SJCRH30 (cell line): ENCODE data around the gene GABRG3. TPM values are rescaled to one million over a fixed set of nuclear protein-coding genes. Genes with fewer than 3 reads are reported as not detected.

Experiments
- DNase-seq, 2 experiments: peaks; one replicate each; pipeline ENCODE4 v3.0.0-alpha.2; 2015 to 2020
- H3K27ac ChIP-seq: fragments of 250-450 bp; sonication (Bioruptor Pico); 2 replicates; pipeline ENCODE4 v1.5.1; 2020; ENCODE audit warnings: mild to moderate bottlenecking, moderate library complexity
- H3K27me3 ChIP-seq: fragments of 250-450 bp; sonication (Bioruptor Pico); 2 replicates; pipeline ENCODE4 v1.5.1; 2020; ENCODE audit warnings: mild to moderate bottlenecking, moderate library complexity
- H3K36me3 ChIP-seq: fragments of 250-450 bp; sonication (Bioruptor Pico); 2 replicates; pipeline ENCODE4 v1.5.1; 2020; ENCODE audit warnings: mild to moderate bottlenecking, moderate library complexity
- H3K4me1 ChIP-seq: fragments of 250-450 bp; sonication (Bioruptor Pico); 2 replicates; pipeline ENCODE4 v1.5.1; 2020; ENCODE audit warnings: mild to moderate bottlenecking, moderate library complexity
- H3K4me3 ChIP-seq: fragments of 250-450 bp; sonication (Bioruptor Pico); 2 replicates; pipeline ENCODE4 v1.5.1; 2020; ENCODE audit warnings: mild to moderate bottlenecking, moderate library complexity
- H3K9me3 ChIP-seq: fragments of 250-450 bp; sonication (Bioruptor Pico); replicated peaks from 2 replicates; pipeline ENCODE4 v1.5.1; 2020; ENCODE audit warnings: mild to moderate bottlenecking, moderate library complexity
- total RNA-seq: library from RNA; depleted of rRNA; stranded (reverse); fragments of >200 nt; shearing (Covaris generic); gene quantifications from 2 replicates; pipeline ENCODE4 v1.2.3, GENCODE V29; 2014

The GABRG3 gene
- total RNA-seq, 1 experiment from 2014 or later: 4.5 TPM

DNA sequence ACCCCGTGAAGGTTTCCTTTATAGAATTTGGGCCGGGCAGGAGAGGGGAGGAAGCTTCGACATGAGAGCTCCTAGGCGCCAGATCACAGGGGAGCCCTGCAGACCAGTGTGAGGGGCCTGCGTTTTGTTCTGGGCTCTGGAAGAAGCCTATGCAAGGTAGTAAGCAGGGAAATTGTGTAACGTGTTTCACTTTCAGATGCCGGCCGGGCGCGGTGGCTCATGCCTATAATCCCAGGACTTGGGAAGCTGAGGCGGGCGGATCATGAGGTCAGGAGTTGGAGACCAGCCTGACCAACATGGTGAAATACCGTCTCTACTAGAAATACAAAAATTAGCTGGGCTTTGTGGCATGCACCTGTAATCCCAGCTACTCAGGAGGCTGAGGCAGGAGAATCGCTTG, 65.2 kb downstream of the GABRG3 start:
- H3K4me3 ChIP-seq: no peak overlapping the region
- no peaks in the 10 kb centered on the region for H3K4me1 ChIP-seq
- H3K36me3 ChIP-seq: no peaks in the 10 kb centered on the region
- no peaks in the 10 kb centered on the region for H3K9me3 ChIP-seq
- no peaks in the 10 kb centered on the region for H3K27me3 ChIP-seq
- DNase-seq: no peak
- H3K27ac ChIP-seq: no peak overlapping the region

DNA sequence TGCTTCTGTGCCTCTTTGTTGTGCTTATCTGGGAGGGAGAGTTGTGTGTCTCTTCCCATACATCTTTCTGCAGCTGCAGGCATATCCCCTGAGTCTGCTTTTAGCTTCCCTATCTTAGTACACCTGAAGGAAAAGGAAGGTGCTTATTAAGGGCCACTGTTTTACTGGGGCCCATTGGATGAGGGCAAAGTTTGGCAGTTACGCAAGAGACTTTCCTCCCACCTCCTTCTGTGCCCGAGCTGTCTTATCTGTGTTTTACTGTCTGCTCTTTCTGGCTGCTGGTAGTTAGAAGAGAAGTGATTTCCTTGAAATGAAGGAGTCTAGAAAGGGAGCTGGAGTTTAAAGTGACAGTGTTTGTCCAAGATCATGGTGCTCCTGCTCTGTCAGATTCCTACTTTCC, 66.5 kb downstream of the GABRG3 start:
- H3K9me3 ChIP-seq: no peaks in the 10 kb centered on the region
- no peaks in the 10 kb centered on the region for H3K36me3 ChIP-seq
- 0 out of 2 replicates have a peak, but pooled peaks cover 3% of the 10 kb centered on the region for H3K27me3 ChIP-seq
- no peak for DNase-seq
- H3K4me1 ChIP-seq: no peaks in the 10 kb centered on the region
- H3K4me3 ChIP-seq: no peak overlapping the region
- H3K27ac ChIP-seq: no peak overlapping the region

DNA sequence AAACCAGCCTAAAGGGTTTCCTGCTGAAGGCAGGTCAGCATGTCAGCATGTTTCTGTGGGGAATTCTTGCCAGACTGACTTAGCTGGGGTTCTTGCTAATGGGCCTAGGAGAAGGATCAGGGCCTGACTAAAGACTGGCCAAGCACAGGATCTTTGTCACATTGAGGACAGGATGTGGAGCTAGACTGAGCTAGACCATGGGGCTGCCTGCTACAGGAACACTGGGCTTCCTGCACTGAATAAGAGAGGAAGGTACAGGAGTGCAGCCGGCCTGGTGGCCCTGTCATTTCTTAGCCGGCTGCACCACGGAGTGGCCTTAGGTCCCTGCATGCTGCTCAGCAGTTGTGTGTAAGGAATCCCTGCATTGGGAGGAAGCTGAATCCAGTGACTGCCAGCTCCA, 68.2 kb downstream of the GABRG3 start:
- Histone ChIP-seq H3K27me3 (0 out of 2 replicates have a peak, but pooled peaks cover 3% of the 10 kb centered on the region), H3K9me3 (no peaks in the 10 kb centered on the region), H3K4me1 (no peaks in the 10 kb centered on the region), H3K36me3 (no peaks in the 10 kb centered on the region), H3K4me3 (no peak overlapping the region), H3K27ac (no peak overlapping the region)
- no peak for DNase-seq

DNA sequence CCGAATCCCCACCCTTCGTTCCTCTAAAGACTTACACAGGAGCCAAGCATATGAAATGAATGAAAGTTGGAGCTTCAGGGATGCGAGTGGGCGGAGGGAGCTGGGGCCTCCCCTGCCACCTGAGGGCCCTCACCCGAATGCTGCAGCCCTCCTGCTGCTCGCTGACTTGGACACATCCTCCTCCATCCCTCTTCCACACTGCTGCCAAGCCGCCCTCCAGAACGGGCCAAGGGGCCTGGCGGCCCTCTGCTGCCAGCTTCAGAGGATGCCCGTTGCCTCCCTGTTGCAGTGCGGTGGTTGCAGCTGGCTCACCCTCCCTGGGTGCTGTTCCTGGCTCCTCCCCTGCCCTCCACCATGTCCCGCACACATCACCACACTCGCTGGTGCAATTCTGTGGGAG, 71.2 kb downstream of the GABRG3 start:
- H3K4me3 ChIP-seq: no peak overlapping the region
- 0 out of 2 replicates have a peak, but pooled peaks cover 3% of the 10 kb centered on the region for H3K27me3 ChIP-seq
- no peak overlapping the region for H3K27ac ChIP-seq
- H3K36me3 ChIP-seq: no peaks in the 10 kb centered on the region
- DNase-seq: no peak
- no peaks in the 10 kb centered on the region for H3K4me1 ChIP-seq
- no peaks in the 10 kb centered on the region for H3K9me3 ChIP-seq

DNA sequence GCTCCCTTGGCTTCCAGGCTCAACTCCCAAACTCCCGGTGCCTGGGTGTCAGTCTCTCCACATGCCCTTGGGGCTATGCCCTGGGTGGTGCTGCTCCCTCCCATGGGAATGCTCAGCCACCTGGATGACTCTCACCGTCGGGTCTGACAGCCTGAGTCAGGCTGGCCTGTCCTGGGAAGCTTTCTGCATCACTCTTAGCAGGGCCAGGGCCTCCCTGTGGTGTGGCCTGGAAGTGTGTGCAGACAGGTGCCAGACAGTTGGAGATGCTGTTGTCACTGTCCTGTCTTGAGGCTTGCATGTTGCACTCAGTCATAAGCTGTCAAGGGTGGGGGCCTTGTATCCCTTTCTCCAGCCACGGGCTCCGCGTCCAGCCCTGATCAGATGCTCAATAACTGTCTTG, 71.7 kb downstream of the GABRG3 start:
- no peak overlapping the region for H3K4me3 ChIP-seq
- no peaks in the 10 kb centered on the region for H3K4me1 ChIP-seq
- H3K36me3 ChIP-seq: no peaks in the 10 kb centered on the region
- no peaks in the 10 kb centered on the region for H3K9me3 ChIP-seq
- H3K27ac ChIP-seq: no peak overlapping the region
- 0 out of 2 replicates have a peak, but pooled peaks cover 3% of the 10 kb centered on the region for H3K27me3 ChIP-seq
- DNase-seq: no peak

DNA sequence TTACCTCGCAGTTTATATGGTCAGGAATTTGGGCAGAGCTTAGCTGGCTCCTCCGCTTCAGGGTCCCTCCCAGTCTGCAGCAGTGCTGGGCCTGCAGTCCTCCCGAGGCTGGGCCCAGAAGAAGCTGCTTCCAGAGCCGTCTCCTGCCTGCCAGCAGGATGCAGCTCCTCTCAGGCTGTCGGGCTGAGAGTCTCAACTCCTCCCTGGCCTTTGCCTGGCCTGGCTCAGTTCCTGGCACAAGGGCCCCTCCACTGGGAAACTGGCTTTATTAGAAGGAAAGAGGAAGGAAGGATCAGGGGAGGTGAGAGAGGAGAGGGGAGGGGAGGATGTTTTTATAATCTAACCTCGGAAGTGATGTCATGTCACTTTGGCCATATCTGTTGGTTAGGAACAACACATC, 72.8 kb downstream of the GABRG3 start:
- no peaks in the 10 kb centered on the region for H3K9me3 ChIP-seq
- no peaks in the 10 kb centered on the region for H3K4me1 ChIP-seq
- H3K4me3 ChIP-seq: no peak overlapping the region
- H3K27ac ChIP-seq: no peak overlapping the region
- H3K27me3 ChIP-seq: 0 out of 2 replicates have a peak, but pooled peaks cover 3% of the 10 kb centered on the region
- no peak for DNase-seq
- H3K36me3 ChIP-seq: no peaks in the 10 kb centered on the region

DNA sequence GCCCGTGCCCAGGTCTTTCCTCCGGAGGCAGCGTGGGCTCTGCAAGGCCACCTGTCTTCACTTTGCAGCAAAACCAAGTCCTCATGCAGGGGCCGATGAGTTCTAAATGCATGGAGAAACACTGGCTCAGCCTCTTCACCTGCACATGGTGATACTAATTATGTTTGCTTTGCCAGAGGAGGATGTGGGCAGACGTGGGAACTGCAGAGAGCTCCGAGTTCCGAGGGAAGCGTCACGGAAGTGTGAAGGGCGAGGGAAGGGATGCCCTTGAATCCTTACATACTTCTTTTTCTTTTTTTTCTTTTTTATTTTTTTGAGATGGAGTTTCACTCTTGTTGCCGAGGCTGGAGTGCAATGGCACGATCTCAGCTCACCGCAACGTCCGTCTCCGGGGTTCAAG, 74.8 kb downstream of the GABRG3 start:
- H3K9me3 ChIP-seq: no peaks in the 10 kb centered on the region

DNA sequence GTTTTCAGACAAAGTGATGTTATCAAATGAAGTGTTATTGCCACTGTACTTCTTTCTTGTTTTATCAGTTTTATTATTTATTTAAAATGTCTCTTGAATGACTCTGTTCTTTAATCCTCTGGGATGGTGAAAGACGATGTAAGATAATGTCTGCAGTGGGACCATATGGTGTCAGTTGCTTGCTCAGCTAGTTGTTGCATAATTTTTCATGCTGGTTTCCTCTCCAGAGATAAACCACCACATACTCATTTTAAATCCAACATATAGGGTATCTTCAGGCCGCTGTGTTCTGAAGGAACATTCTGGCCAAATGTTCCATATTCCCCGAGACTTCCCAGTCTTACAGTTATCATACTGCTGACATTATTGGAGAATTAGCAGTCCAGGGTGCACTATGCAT, 75.9 kb downstream of the GABRG3 start:
- no peaks in the 10 kb centered on the region for H3K36me3 ChIP-seq
- H3K4me3 ChIP-seq: no peak overlapping the region
- H3K9me3 ChIP-seq: no peaks in the 10 kb centered on the region
- H3K4me1 ChIP-seq: no peaks in the 10 kb centered on the region
- H3K27ac ChIP-seq: no peak overlapping the region
- no peak for DNase-seq
- 0 out of 2 replicates have a peak, but pooled peaks cover 3% of the 10 kb centered on the region for H3K27me3 ChIP-seq

More for the DNA sequence above, 74.8 kb downstream of the GABRG3 start:
- Histone ChIP-seq H3K4me1 (no peaks in the 10 kb centered on the region), H3K36me3 (no peaks in the 10 kb centered on the region), H3K4me3 (no peak overlapping the region), H3K27ac (no peak overlapping the region), H3K27me3 (0 out of 2 replicates have a peak, but pooled peaks cover 3% of the 10 kb centered on the region)
- DNase-seq: no peak

DNA sequence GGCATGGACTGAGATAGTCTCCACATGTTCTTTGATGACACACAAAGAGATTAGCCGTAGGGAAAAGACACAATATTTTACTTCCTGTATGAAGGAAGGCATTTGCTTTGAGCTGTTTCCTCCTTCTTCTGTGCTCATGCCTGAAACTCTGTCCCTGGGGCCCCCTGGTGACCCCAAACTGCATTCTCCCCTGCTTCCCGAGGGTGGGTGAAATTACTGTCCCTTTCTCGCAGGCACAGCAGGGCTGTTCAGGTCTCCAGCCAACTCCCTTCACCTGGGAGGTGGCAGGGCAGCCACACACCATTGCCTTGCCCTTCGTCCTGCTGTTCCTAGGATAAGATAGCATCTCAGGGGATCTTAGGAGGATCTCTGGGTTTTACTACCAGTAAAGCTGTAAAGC, 79.2 kb downstream of the GABRG3 start:
- Histone ChIP-seq H3K27me3 (no peaks in the 10 kb centered on the region), H3K36me3 (no peaks in the 10 kb centered on the region), H3K4me1 (no peaks in the 10 kb centered on the region), H3K9me3 (no peaks in the 10 kb centered on the region), H3K4me3 (no peak overlapping the region), H3K27ac (no peak overlapping the region)
- no peak for DNase-seq

DNA sequence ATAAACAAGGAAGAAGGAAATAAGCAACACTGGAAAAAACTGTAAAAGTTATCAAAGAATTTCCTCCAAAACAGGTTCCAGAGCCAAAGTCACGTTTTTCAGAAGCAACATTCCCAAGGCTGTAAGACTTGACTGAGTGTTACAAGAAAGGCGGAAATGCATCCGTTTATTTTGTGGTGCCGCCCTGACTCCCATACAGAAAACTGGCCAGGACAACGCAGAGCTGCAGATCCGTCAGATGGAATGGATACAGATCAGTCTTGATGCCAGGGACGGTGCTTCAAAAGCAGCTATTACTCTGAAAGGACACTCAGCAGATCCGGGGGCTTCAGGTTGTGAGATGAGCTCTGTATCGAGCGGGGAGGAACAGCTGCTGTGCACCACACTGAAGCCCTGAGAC, 83.4 kb downstream of the GABRG3 start:
- Histone ChIP-seq H3K36me3 (no peaks in the 10 kb centered on the region), H3K4me3 (no peak overlapping the region), H3K27ac (no peak overlapping the region), H3K9me3 (no peaks in the 10 kb centered on the region), H3K27me3 (no peaks in the 10 kb centered on the region), H3K4me1 (no peaks in the 10 kb centered on the region)
- DNase-seq: no peak

DNA sequence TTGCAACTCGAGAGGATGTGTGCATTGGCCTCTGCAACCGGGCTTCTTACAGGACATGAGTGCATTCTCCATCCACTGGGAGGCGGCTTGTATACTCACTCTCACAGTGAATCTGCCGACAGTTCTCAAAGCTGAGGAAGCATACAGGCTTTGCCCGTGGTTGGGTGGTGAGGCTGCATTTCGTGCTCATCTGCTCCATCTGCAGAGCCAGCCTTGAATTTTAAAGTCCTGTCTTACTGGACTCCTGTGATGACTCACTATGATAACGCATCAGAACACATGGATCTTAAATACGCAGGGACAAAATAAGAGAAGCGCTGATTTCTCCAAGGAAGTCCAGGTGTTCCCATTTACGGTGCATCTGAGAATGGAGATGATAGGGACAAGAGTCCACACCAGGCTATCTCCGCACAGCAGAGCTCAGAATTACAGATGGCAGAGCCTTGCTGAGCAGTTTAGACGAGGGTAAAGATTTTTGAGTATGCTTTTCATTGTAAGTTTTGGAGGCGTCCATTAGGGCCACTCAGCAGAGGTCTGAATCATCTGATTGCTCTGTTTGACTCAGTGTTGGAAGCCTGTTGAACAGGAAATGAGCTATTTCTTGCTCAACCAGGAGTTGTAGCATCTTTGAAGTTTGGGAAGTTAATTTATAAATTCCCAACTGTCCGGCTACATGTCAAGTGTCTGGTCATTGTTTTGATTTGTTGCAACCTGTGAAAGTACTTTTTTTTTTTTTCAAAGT, 87.1 kb downstream of the GABRG3 start:
- Histone ChIP-seq H3K36me3 (no peaks in the 10 kb centered on the region), H3K4me1 (no peaks in the 10 kb centered on the region), H3K9me3 (no peaks in the 10 kb centered on the region), H3K4me3 (no peak overlapping the region), H3K27me3 (no peaks in the 10 kb centered on the region), H3K27ac (no peak overlapping the region)
- no peak for DNase-seq

DNA sequence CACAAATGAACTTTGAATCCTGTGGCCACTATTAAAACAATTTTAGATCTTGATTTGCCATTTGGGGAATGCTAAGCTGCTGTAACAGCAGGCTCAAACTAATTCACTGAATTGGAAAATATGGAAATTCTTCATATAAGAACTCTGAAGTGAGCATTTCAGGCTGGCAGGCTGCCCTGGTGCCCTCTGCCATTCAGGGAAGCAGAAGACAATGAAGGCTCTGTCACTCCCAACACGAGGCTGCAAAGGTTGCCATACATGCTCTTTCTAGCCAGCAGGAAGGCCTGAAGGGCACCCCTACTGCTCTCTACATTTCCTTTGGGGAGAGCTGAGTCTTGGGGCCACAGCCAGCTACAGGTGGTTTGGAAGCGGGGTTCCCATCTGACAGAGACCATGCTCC, 88.0 kb downstream of the GABRG3 start:
- no peaks in the 10 kb centered on the region for H3K4me1 ChIP-seq
- DNase-seq: no peak

DNA sequence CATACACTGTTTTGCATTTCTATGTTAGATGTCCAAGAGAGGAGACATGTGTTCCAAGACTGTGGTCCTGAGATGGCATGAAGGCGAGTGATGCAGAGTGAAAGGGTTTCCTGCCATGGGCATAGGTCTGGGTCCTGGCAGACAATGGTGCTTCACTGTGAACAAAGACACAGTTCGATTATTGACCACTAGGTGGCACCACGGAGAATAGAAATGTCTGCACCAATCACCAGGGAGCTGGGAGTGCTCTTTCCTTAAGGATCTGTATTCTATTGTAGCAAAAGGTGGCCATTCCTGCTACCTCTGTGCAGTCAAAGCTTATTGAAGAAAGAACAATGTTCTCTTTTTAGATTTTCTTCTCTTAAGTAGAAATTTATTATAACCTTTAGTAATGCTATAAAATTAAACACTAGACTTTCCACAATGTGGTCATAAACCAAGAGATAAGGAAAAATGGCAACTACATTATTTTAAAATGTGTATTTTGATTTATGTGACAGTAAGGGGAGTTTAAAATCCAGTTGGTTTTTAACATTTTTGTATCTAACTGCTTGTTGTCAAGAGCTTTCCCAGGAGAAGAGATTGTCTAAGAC, 88.7 kb downstream of the GABRG3 start:
- no peaks in the 10 kb centered on the region for H3K27me3 ChIP-seq
- H3K27ac ChIP-seq: no peak overlapping the region
- H3K36me3 ChIP-seq: no peaks in the 10 kb centered on the region
- no peaks in the 10 kb centered on the region for H3K4me1 ChIP-seq
- no peaks in the 10 kb centered on the region for H3K9me3 ChIP-seq
- H3K4me3 ChIP-seq: no peak overlapping the region
- DNase-seq: peak; percentile 42 to 80

More for the DNA sequence above, 88.0 kb downstream of the GABRG3 start:
- no peaks in the 10 kb centered on the region for H3K36me3 ChIP-seq
- no peaks in the 10 kb centered on the region for H3K27me3 ChIP-seq
- H3K27ac ChIP-seq: no peak overlapping the region
- H3K4me3 ChIP-seq: no peak overlapping the region
- no peaks in the 10 kb centered on the region for H3K9me3 ChIP-seq

DNA sequence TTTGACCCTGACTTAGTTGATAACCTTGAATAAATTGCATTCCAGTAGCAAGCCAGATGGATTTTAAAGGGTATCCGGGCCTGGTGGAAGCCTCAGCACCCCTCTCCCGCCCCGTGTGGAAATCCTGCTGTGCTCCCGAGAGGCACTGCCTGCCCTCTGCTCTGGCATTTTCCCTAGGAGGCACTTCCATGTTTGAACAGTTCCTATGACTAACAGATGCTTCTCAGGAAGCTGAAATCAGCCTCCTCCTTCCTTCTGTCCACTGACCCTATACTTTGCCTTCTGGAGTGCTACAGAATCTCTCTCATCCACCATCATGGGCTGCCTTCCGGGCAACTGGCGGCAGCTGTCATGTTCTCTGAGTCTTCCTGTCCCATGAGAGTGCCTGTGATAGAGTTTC, 90.8 kb downstream of the GABRG3 start:
- Histone ChIP-seq H3K9me3 (no peaks in the 10 kb centered on the region), H3K27me3 (no peaks in the 10 kb centered on the region), H3K4me1 (no peaks in the 10 kb centered on the region), H3K36me3 (no peaks in the 10 kb centered on the region), H3K27ac (no peak overlapping the region), H3K4me3 (no peak overlapping the region)
- peak in 1 of 2 experiments; percentile 4 for DNase-seq

DNA sequence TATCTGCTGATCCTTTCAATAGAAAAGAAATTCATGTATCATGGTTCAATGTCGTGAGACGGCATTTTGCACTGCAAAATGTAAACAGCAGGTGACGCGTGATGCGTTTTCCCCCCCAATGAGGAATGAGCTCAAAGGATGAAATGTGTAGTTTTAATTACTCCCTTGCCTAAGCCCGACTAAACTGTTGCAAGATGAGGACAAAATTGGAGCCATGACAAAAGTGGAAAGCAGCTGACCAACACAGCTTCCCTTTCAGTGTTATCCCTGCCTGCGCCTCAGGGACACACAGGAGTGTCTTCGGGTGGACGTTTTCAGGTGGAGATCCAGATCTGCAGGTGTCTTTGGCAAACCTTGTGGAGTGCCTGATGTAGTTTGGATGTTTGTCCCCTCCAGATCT, 92.0 kb downstream of the GABRG3 start:
- no peaks in the 10 kb centered on the region for H3K27me3 ChIP-seq
- H3K4me1 ChIP-seq: no peaks in the 10 kb centered on the region
- H3K4me3 ChIP-seq: no peak overlapping the region
- H3K27ac ChIP-seq: no peak overlapping the region
- DNase-seq: no peak
- no peaks in the 10 kb centered on the region for H3K9me3 ChIP-seq
- no peaks in the 10 kb centered on the region for H3K36me3 ChIP-seq

DNA sequence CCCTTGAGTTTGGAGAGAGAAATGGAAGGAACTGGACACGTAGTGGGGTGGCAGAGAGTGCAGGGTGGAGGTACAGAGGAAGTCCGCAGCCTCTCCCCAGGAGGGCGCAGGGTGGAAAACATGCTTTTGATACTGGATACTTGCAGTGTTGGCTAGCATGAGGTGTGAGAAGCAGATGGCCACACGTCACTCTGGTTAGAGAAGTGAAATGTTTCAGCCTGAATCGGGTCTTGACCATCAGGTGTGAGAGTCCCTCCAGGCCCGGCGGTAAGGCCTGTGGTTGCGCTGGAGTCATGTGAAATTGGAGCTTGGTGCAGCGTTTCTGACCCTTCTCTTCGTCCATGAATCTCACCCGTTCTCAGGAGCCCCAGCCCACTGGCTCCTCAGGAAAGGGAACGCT, 93.1 kb downstream of the GABRG3 start:
- H3K4me3 ChIP-seq: no peak overlapping the region
- H3K4me1 ChIP-seq: no peaks in the 10 kb centered on the region
- DNase-seq: no peak
- no peaks in the 10 kb centered on the region for H3K9me3 ChIP-seq
- H3K36me3 ChIP-seq: no peaks in the 10 kb centered on the region
- no peaks in the 10 kb centered on the region for H3K27me3 ChIP-seq
- no peak overlapping the region for H3K27ac ChIP-seq
